BE2C (cell line): ENCODE measurements around the gene PKN3.
"Not testable (repeated sequence)": the region's sequence is repeated elsewhere in the genome, so short reads cannot be mapped to it uniquely, and the experiment has no call there.

ENCODE experiments used
- DNase-seq: peaks from one replicate; pipeline ENCODE4 v3.0.0-alpha.2; 2020
- H3K27me3 ChIP-seq: fragments of 250-450 bp; sonication (Bioruptor Pico); 2 replicates; pipeline ENCODE4 v1.5.1; 2020; ENCODE audit warnings: mild to moderate bottlenecking
- H3K36me3 ChIP-seq: fragments of 250-450 bp; sonication (Bioruptor Pico); 2 replicates; pipeline ENCODE4 v1.5.1; 2020; ENCODE audit warnings: mild to moderate bottlenecking
- H3K4me1 ChIP-seq: fragments of 250-450 bp; sonication (Bioruptor Pico); 2 replicates; pipeline ENCODE4 v1.5.1; 2020
- H3K4me3 ChIP-seq: 2 replicates; pipeline ENCODE4 v1.5.1; 2011; ENCODE audit warnings: low read depth, low read length
- H3K9me3 ChIP-seq: fragments of 250-450 bp; sonication (Bioruptor Pico); 2 replicates; pipeline ENCODE4 v1.5.1; 2020
- CTCF ChIP-seq: IDR thresholded peaks from 2 replicates; pipeline ENCODE4 v1.5.1; 2012; ENCODE audit warnings: mild to moderate bottlenecking, low read depth, low read length

The PKN3 gene

GRCh38 chr9:128689820-128690683, 12.3 kb upstream of the PKN3 start:
- Histone ChIP-seq H3K4me1 (peaks cover 6% of the 10 kb centered on the region), H3K36me3 (peaks cover 45% of the 10 kb centered on the region), H3K9me3 (no peaks in the 10 kb centered on the region), H3K27me3 (no peaks in the 10 kb centered on the region), H3K4me3 (peak overlapping the region; percentile 93)
- TF ChIP-seq CTCF: no peak
- DNase-seq: peak; percentile 74

- Histone ChIP-seq H3K9me3 (no peaks in the 10 kb centered on the region), H3K4me1 (peaks cover 6% of the 10 kb centered on the region), H3K4me3 (peak overlapping the region; percentile 93), H3K36me3 (peaks cover 50% of the 10 kb centered on the region), H3K27me3 (no peaks in the 10 kb centered on the region)
- no peak for DNase-seq
- TF ChIP-seq CTCF: no peak
These were observed 11.6 kb upstream of the PKN3 start for GRCh38 chr9:128690684-128691034.

- H3K9me3 ChIP-seq, H3K4me3 ChIP-seq, H3K27me3 ChIP-seq, DNase-seq, H3K4me1 ChIP-seq: not testable (repeated sequence)
- peaks cover 65% of the 10 kb centered on the region for H3K36me3 ChIP-seq
These were observed 8.6 kb upstream of the PKN3 start for GRCh38 chr9:128693738-128694137.

GRCh38 chr9:128694344-128694743, 8.0 kb upstream of the PKN3 start:
- Histone ChIP-seq H3K9me3 (no peaks in the 10 kb centered on the region), H3K27me3 (no peaks in the 10 kb centered on the region), H3K36me3 (peaks cover 65% of the 10 kb centered on the region), H3K4me1 (0 out of 2 replicates have a peak, but pooled peaks cover 3% of the 10 kb centered on the region), H3K4me3 (no peak overlapping the region)
- TF ChIP-seq CTCF: no peak
- DNase-seq: no peak

- H3K4me1 ChIP-seq: no peaks in the 10 kb centered on the region
- TF ChIP-seq CTCF: no peak
- H3K27me3 ChIP-seq: no peaks in the 10 kb centered on the region
- no peak for DNase-seq
- H3K36me3 ChIP-seq: peaks cover 43% of the 10 kb centered on the region
- no peak overlapping the region for H3K4me3 ChIP-seq
- H3K9me3 ChIP-seq: no peaks in the 10 kb centered on the region
These were observed 5.2 kb upstream of the PKN3 start for GRCh38 chr9:128696923-128697707.

GRCh38 chr9:128699096-128699795, 3.1 kb upstream of the PKN3 start:
- peaks cover 22% of the 10 kb centered on the region for H3K36me3 ChIP-seq
- H3K9me3 ChIP-seq: not testable (repeated sequence)

More at GRCh38 chr9:128699096-128699795, 3.1 kb upstream of the PKN3 start:
- not testable (repeated sequence) for H3K4me1 ChIP-seq, DNase-seq, H3K27me3 ChIP-seq, H3K4me3 ChIP-seq
